ENCODE results near the gene CCDC127. TPM values are rescaled to one million over a fixed set of nuclear protein-coding genes. Genes with fewer than 3 reads are reported as not detected.

Gene CCDC127
- total RNA-seq, 2 donors from 2014 or later = 2.7 to 7.8 TPM

DNA sequence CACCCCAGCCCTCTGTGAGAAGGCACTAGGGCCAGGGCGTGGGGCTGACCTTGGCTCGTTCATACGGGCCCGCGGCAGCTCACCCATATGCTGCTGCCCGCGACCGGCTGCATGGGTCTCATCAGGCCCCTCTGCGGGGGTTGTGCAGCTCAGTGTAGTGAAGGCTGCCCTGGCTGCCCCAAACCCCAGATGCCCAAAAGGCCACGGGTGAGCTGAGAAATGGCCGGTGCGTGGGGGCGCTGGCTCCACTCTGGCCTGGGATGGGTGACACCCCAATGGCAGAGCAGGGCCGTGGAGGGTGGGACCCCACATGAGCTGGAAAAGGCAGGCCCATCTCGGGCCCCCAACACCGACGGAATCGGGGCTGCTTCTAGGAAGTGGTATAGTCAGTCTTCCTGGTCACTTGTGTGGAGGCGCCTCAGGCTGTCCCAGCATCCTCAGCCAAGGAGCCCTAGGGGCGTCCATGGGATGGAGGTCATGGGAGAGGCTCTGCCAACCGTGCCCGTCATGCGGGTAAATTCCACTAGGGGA is 46.1 kb downstream of the CCDC127 start:
- no peak for TF ChIP-seq CTCF (IDR thresholded peaks at IDR 0.05)
- no peak overlapping the region for H3K4me3 ChIP-seq
- H3K27ac ChIP-seq = no peak overlapping the region
- ATAC-seq (ENCODE audit: insufficient number of reproducible peaks, low FRiP score, low read depth) (no peak), DNase-seq (ENCODE audit: low spot score) (no peak)
- H3K9me3 ChIP-seq = no peaks in the 10 kb centered on the region
- no peaks in the 10 kb centered on the region for H3K4me1 ChIP-seq (ENCODE audit: control insufficient read depth in 1 of 2, low read depth in 2 of 2)
- no peaks in the 10 kb centered on the region for H3K27me3 ChIP-seq (replicated peaks; ENCODE audit: insufficient read depth)
- no peaks in the 10 kb centered on the region for H3K36me3 ChIP-seq

GRCh38 chr5:170971-171800 is 46.8 kb downstream of the CCDC127 start:
- no peaks in the 10 kb centered on the region for H3K9me3 ChIP-seq
- no peaks in the 10 kb centered on the region for H3K27me3 ChIP-seq (replicated peaks; ENCODE audit: insufficient read depth)
- no peak for DNase-seq (ENCODE audit: low spot score)
- no peak overlapping the region for H3K4me3 ChIP-seq
- H3K36me3 ChIP-seq = no peaks in the 10 kb centered on the region
- H3K27ac ChIP-seq = no peak overlapping the region
- no peak for ATAC-seq (ENCODE audit: insufficient number of reproducible peaks, low FRiP score, low read depth)
- H3K4me1 ChIP-seq (ENCODE audit: control insufficient read depth in 1 of 2, low read depth in 2 of 2) = no peaks in the 10 kb centered on the region
- TF ChIP-seq CTCF (IDR thresholded peaks at IDR 0.05) = no peak

GRCh38 chr5:169728-170094 is 48.2 kb downstream of the CCDC127 start:
- Histone ChIP-seq H3K36me3 (no peaks in the 10 kb centered on the region), H3K27me3 (replicated peaks; ENCODE audit: insufficient read depth) (no peaks in the 10 kb centered on the region), H3K4me3 (no peak overlapping the region), H3K4me1 (ENCODE audit: control insufficient read depth in 1 of 2, low read depth in 2 of 2) (no peaks in the 10 kb centered on the region), H3K9me3 (no peaks in the 10 kb centered on the region), H3K27ac (no peak overlapping the region)
- no peak for TF ChIP-seq CTCF (IDR thresholded peaks at IDR 0.05)
- ATAC-seq (ENCODE audit: insufficient number of reproducible peaks, low FRiP score, low read depth) = no peak
- DNase-seq (ENCODE audit: low spot score) = no peak

- no peaks in the 10 kb centered on the region for H3K9me3 ChIP-seq
- TF ChIP-seq CTCF (IDR thresholded peaks at IDR 0.05) = no peak
- H3K27ac ChIP-seq = no peak overlapping the region
- DNase-seq (ENCODE audit: low spot score) (no peak), ATAC-seq (ENCODE audit: insufficient number of reproducible peaks, low FRiP score, low read depth) (no peak)
- H3K4me3 ChIP-seq = no peak overlapping the region
- no peaks in the 10 kb centered on the region for H3K4me1 ChIP-seq (ENCODE audit: control insufficient read depth in 1 of 2, low read depth in 2 of 2)
- no peaks in the 10 kb centered on the region for H3K27me3 ChIP-seq (replicated peaks; ENCODE audit: insufficient read depth)
- H3K36me3 ChIP-seq = no peaks in the 10 kb centered on the region
These were observed 48.8 kb downstream of the CCDC127 start for GRCh38 chr5:169071-169727.

- no peak overlapping the region for H3K27ac ChIP-seq
- H3K36me3 ChIP-seq = no peaks in the 10 kb centered on the region
- TF ChIP-seq CTCF (IDR thresholded peaks at IDR 0.05) = no peak
- no peak overlapping the region for H3K4me3 ChIP-seq
- no peaks in the 10 kb centered on the region for H3K9me3 ChIP-seq
- H3K27me3 ChIP-seq (replicated peaks; ENCODE audit: insufficient read depth) = no peaks in the 10 kb centered on the region
- DNase-seq (ENCODE audit: low spot score) (no peak), ATAC-seq (ENCODE audit: insufficient number of reproducible peaks, low FRiP score, low read depth) (no peak)
- no peaks in the 10 kb centered on the region for H3K4me1 ChIP-seq (ENCODE audit: control insufficient read depth in 1 of 2, low read depth in 2 of 2)
These were observed 49.8 kb downstream of the CCDC127 start for GRCh38 chr5:167982-168660.
